ENCODE measurements around the gene ZNF366.

Gene ZNF366

GRCh38 chr5:72539038-72539437 is 31.8 kb upstream of the ZNF366 start:
- no peaks in the 10 kb centered on the region for H4K20me1 ChIP-seq (ENCODE audit: low read depth, low read length)
- no peak overlapping the region for H3K4me3 ChIP-seq (ENCODE audit: insufficient read depth, low read length, poor library complexity, severe bottlenecking)
- no peak for TF ChIP-seq CTCF (IDR thresholded peaks at IDR 0.05; ENCODE audit: insufficient read depth, low read length, poor library complexity, severe bottlenecking)
- no peak for TF ChIP-seq EZH2phosphoT487 (conservative IDR thresholded peaks at IDR 0.05; ENCODE audit: low read length)
- H3K27me3 ChIP-seq (ENCODE audit: low read length), result no peaks in the 10 kb centered on the region
- H3K4me2 ChIP-seq (ENCODE audit: low read depth, low read length, poor library complexity, severe bottlenecking), result no peak overlapping the region
- H3K27ac ChIP-seq (ENCODE audit: low read depth, low read length), result no peak overlapping the region
- H3F3A ChIP-seq (ENCODE audit: insufficient read depth), result no peaks in the 10 kb centered on the region
- no peaks in the 10 kb centered on the region for H3K9me2 ChIP-seq (replicated peaks; ENCODE audit: insufficient read depth, low read length)
- no peak overlapping the region for H3K9ac ChIP-seq (ENCODE audit: low read length)
- H2AFZ ChIP-seq (ENCODE audit: low read depth, low read length, severe bottlenecking), result no peak overlapping the region
- H3K36me3 ChIP-seq (ENCODE audit: low read length), result no peaks in the 10 kb centered on the region
- no peaks in the 10 kb centered on the region for H3K79me2 ChIP-seq (ENCODE audit: insufficient read depth, low read length)
- H3K9me3 ChIP-seq (ENCODE audit: insufficient read depth, low read length), result no peaks in the 10 kb centered on the region

GRCh38 chr5:72537166-72537565 is 30.0 kb upstream of the ZNF366 start:
- H4K20me1 ChIP-seq (ENCODE audit: low read depth, low read length), result no peaks in the 10 kb centered on the region
- H3K27me3 ChIP-seq (ENCODE audit: low read length), result no peaks in the 10 kb centered on the region
- H3K27ac ChIP-seq (ENCODE audit: low read depth, low read length), result no peak overlapping the region
- no peaks in the 10 kb centered on the region for H3K79me2 ChIP-seq (ENCODE audit: insufficient read depth, low read length)
- no peak overlapping the region for H3K4me2 ChIP-seq (ENCODE audit: low read depth, low read length, poor library complexity, severe bottlenecking)
- no peak overlapping the region for H3K4me3 ChIP-seq (ENCODE audit: insufficient read depth, low read length, poor library complexity, severe bottlenecking)
- TF ChIP-seq EZH2phosphoT487 (conservative IDR thresholded peaks at IDR 0.05; ENCODE audit: low read length), result no peak
- TF ChIP-seq CTCF (IDR thresholded peaks at IDR 0.05; ENCODE audit: insufficient read depth, low read length, poor library complexity, severe bottlenecking), result no peak
- H3K9ac ChIP-seq (ENCODE audit: low read length), result no peak overlapping the region
- no peaks in the 10 kb centered on the region for H3K9me2 ChIP-seq (replicated peaks; ENCODE audit: insufficient read depth, low read length)
- no peak overlapping the region for H2AFZ ChIP-seq (ENCODE audit: low read depth, low read length, severe bottlenecking)
- H3F3A ChIP-seq (ENCODE audit: insufficient read depth), result no peaks in the 10 kb centered on the region
- no peaks in the 10 kb centered on the region for H3K9me3 ChIP-seq (ENCODE audit: insufficient read depth, low read length)
- H3K36me3 ChIP-seq (ENCODE audit: low read length), result no peaks in the 10 kb centered on the region

- Histone ChIP-seq H3F3A (ENCODE audit: insufficient read depth) (no peaks in the 10 kb centered on the region), H3K27me3 (ENCODE audit: low read length) (no peaks in the 10 kb centered on the region), H3K79me2 (ENCODE audit: insufficient read depth, low read length) (no peaks in the 10 kb centered on the region), H3K9me3 (ENCODE audit: insufficient read depth, low read length) (no peaks in the 10 kb centered on the region), H3K4me2 (ENCODE audit: low read depth, low read length, poor library complexity, severe bottlenecking) (no peak overlapping the region), H3K9me2 (replicated peaks; ENCODE audit: insufficient read depth, low read length) (no peaks in the 10 kb centered on the region), H4K20me1 (ENCODE audit: low read depth, low read length) (no peaks in the 10 kb centered on the region), H3K27ac (ENCODE audit: low read depth, low read length) (no peak overlapping the region), H3K36me3 (ENCODE audit: low read length) (no peaks in the 10 kb centered on the region), H3K4me3 (ENCODE audit: insufficient read depth, low read length, poor library complexity, severe bottlenecking) (no peak overlapping the region), H2AFZ (ENCODE audit: low read depth, low read length, severe bottlenecking) (no peak overlapping the region), H3K9ac (ENCODE audit: low read length) (no peak overlapping the region)
- no peak for TF ChIP-seq EZH2phosphoT487 (conservative IDR thresholded peaks at IDR 0.05; ENCODE audit: low read length)
Measured at GRCh38 chr5:72531496-72532190, 24.4 kb upstream of the ZNF366 start.

- Histone ChIP-seq H3K9ac (ENCODE audit: low read length) (no peak overlapping the region), H3K4me3 (ENCODE audit: insufficient read depth, low read length, poor library complexity, severe bottlenecking) (no peak overlapping the region), H3K9me2 (replicated peaks; ENCODE audit: insufficient read depth, low read length) (no peaks in the 10 kb centered on the region), H3K4me2 (ENCODE audit: low read depth, low read length, poor library complexity, severe bottlenecking) (no peak overlapping the region), H3K27me3 (ENCODE audit: low read length) (no peaks in the 10 kb centered on the region), H3K79me2 (ENCODE audit: insufficient read depth, low read length) (no peaks in the 10 kb centered on the region), H3K36me3 (ENCODE audit: low read length) (no peaks in the 10 kb centered on the region), H4K20me1 (ENCODE audit: low read depth, low read length) (no peaks in the 10 kb centered on the region), H2AFZ (ENCODE audit: low read depth, low read length, severe bottlenecking) (no peak overlapping the region), H3F3A (ENCODE audit: insufficient read depth) (no peaks in the 10 kb centered on the region), H3K9me3 (ENCODE audit: insufficient read depth, low read length) (no peaks in the 10 kb centered on the region), H3K27ac (ENCODE audit: low read depth, low read length) (no peak overlapping the region)
- no peak for TF ChIP-seq CTCF (IDR thresholded peaks at IDR 0.05; ENCODE audit: insufficient read depth, low read length, poor library complexity, severe bottlenecking)
Measured at GRCh38 chr5:72530196-72530595, 23.0 kb upstream of the ZNF366 start.
